ENCODE results near the gene BLM.

DNA sequence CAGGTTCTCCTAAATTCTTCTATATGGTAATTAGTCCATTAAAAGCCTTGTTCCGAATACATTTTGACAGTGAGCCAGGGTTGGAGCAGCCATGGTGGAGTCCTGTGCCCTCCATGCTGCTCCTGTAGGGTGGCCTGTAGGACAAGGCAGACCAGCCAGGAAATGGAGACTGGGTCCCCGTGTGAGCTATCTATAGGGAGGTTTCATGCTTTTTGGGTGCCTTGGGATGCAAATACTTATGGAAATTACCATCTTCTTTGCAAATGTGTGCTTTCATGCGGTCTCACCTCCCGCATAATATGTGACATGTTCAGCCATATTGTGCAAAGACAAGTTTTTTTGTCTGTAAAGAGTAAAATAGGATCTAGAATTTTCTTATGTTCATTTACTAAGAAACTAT lies 93.2 kb downstream of the BLM start:
- TF ChIP-seq, protein P1, sequence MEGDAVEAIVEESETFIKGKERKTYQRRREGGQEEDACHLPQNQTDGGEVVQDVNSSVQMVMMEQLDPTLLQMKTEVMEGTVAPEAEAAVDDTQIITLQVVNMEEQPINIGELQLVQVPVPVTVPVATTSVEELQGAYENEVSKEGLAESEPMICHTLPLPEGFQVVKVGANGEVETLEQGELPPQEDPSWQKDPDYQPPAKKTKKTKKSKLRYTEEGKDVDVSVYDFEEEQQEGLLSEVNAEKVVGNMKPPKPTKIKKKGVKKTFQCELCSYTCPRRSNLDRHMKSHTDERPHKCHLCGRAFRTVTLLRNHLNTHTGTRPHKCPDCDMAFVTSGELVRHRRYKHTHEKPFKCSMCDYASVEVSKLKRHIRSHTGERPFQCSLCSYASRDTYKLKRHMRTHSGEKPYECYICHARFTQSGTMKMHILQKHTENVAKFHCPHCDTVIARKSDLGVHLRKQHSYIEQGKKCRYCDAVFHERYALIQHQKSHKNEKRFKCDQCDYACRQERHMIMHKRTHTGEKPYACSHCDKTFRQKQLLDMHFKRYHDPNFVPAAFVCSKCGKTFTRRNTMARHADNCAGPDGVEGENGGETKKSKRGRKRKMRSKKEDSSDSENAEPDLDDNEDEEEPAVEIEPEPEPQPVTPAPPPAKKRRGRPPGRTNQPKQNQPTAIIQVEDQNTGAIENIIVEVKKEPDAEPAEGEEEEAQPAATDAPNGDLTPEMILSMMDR (conservative IDR thresholded peaks at IDR 0.05 in 1 of 2, IDR thresholded peaks at IDR 0.05 in 1 of 2; ENCODE audit: extremely low read depth in 1 of 2, insufficient read depth in 1 of 2, low read depth in 1 of 2, low read length in 2 of 2) = no peak
- TF ChIP-seq EZH2 (IDR thresholded peaks at IDR 0.05; ENCODE audit: borderline replicate concordance, low read length) = no peak
